GM10248 (cell line): ENCODE measurements around the gene YBX3.
"Not testable (repeated sequence)": the region's sequence is repeated elsewhere in the genome, so short reads cannot be mapped to it uniquely, and the experiment has no call there.

ENCODE experiments used
- CTCF ChIA-PET: fragments of 300-600 bp; sonication (Branson Sonifier 250); formaldehyde crosslinking; extraction: SDS; loops from one replicate; lab custom pipeline; 2021; ENCODE audit warnings: antibody characterized with exemption; lab: Yijun Ruan, JAX
- POLR2A ChIA-PET: fragments of 350-650 bp; sonication (Branson Sonifier 250); formaldehyde crosslinking; extraction: SDS; loops from one replicate; lab custom pipeline; 2020; ENCODE audit warnings: antibody characterized with exemption; lab: Yijun Ruan, JAX
- DNase-seq: peaks from one replicate; pipeline ENCODE4 v3.0.0; 2012; ENCODE audit errors: extremely low spot score
- CTCF ChIP-seq: IDR thresholded peaks from 2 replicates; pipeline ENCODE4 v1.5.1; 2012; ENCODE audit warnings: mild to moderate bottlenecking, low read depth; ENCODE audit errors: extremely low read depth, missing control alignments, control extremely low read depth

The YBX3 gene

DNA sequence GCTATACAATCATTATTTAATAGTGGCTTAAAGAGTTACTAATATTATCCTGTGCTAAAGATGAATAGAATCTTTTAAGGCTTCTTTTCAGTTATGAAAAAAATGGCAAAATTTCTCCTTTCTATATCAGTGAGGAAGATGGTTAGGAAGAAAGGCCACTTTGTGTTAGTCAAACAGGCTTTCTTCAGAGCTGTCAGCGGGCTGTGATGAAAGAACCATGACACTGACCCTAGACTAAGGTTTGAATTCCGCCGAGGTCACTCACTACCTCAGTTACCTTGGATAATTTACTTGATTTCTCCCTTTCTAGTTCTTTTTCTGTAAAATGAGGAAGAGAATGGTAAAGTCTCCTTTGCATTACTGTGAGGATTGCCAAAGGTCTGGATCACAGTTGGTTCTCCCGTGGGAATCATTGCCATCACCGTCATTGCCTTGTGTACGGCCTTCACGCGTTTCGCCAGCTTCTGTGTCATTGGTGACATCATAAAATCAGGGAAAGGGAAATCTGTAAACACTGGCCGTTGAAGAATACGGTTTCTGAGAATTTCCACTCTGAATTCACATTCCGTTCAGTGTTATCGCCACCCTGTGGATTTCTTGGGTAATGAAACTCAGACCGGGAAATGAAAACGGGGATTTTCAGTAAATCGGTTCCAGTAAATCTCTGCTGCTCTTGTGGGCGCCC is 26.7 kb upstream of the YBX3 start:
- ChIA-PET CTCF (interaction anchor here (0.6 to 3.4 kb wide), 34 partner anchors 10 to 999 kb away, joined by 3 to 22 read pairs (median 4); no protein-coding TSS in a partner anchor), POLR2A (no interaction called here)
- TF ChIP-seq CTCF, result peak; percentile 77
- peak; percentile 69 for DNase-seq

GRCh38 chr12:10747730-10748129 is 24.6 kb upstream of the YBX3 start:
- DNase-seq, result no peak
- POLR2A ChIA-PET, result no interaction called here
- CTCF ChIA-PET, result interaction anchor here (1.0 to 3.4 kb wide), 6 partner anchors 12 to 997 kb away, joined by 3 to 20 read pairs (median 4); partner anchors contain the start of gene YBX3
- TF ChIP-seq CTCF, result no peak

GRCh38 chr12:10743420-10743819 is 20.3 kb upstream of the YBX3 start:
- CTCF ChIA-PET, result interaction anchor here (1.2 kb wide), 1 partner anchor 19 kb away, joined by 4 read pairs; no protein-coding TSS in a partner anchor
- POLR2A ChIA-PET, DNase-seq: not testable (repeated sequence)

DNA sequence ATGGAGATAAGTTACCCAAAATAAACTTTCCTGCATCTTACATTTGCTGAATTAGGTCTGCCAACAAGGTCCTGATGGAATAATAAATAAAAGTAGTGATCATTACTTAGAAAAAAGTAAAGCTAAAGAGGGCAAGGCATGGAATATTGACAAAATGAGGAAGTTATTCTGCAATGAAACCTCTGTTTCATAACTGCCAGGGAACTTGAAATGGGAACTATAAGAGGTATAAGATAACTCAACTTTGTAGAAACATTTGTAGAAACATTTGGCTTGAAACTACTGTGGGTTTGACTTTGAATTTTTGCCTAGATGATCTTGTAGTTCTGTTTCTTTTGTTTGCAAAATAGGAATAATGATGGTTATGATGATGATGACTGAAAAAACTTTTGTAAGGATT is 18.7 kb upstream of the YBX3 start:
- TF ChIP-seq CTCF, result no peak
- DNase-seq, result no peak
- ChIA-PET POLR2A (no interaction called here), CTCF (no interaction called here)

DNA sequence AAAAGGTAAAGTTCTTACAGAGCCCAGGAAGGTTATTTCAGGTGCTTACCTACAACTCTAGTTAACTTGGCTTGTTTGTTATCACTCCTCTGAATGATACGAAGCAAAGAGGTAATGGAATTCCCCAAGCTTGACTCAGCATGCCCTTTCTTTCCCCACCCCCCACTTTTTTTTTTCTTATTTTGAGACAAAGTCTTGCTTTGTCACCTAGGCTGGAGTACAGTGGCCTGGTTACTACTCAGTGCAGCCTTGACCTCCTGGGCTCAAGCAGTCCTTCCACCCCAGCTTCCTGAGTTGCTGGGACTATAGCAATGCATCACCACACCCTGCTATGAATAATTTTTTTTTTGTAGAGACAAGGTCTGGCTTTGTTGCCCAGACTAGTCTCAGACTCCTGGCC is 17.1 kb upstream of the YBX3 start:
- DNase-seq, result no peak
- POLR2A ChIA-PET, result no interaction called here
- TF ChIP-seq CTCF, result no peak
- CTCF ChIA-PET, result interaction anchor here (1.3 to 2.9 kb wide), 2 partner anchors 8 to 10 kb away, joined by 7 to 21 read pairs; no protein-coding TSS in a partner anchor

DNA sequence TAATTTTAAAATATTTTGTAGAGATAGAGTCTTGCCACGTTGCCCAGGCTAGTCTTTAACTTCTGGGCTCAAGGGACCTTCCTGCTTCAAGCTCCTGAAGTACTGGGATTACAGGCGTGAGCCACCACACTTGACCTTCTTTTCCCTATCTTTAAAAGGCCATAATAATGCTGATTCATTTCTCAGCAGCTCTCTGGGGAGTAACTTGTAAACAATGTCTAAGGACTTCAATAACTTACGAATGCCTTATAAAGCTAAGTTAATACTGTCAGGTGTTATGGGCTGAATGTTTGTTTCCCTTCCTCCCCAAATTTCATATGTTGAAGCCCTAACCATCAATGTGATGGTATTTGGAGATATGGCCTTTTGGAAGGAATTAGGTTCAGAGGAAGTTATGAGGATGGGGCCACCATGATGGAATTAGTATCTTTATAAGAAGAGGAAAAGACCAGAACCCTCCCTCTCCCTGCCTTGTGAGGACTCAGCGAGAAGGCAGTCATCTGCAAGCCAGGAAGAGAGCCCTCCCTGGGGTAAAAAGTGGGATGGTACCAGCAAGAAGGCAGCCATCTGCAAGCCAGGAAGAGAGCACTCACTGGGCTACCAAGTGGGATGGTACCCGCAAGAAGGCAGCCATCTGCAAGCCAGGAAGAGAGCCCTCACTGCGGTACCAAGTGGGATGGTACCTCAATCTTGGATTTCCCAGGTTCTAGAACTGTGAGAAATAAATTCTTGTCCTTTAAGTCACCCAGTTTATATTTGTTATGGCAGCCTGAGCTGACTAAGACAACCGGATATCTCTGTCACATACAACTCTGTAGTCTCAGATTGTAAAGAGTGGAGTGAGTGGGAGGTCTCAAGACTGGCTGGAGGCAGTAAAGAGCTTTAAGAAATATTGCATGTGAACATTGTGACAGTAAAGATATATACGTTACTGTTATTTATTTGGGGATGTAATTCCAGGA is 16.3 kb upstream of the YBX3 start:
- ChIA-PET POLR2A (no interaction called here), CTCF (interaction anchor here (1.2 to 2.9 kb wide), 2 partner anchors 10 to 15 kb away, joined by 4 to 21 read pairs; no protein-coding TSS in a partner anchor)
- TF ChIP-seq CTCF, result no peak
- no peak for DNase-seq
